HEK293 (cell line): ENCODE measurements around the gene MINDY1.

Source experiments
- ZNF621 ChIP-seq: fragments of 450-650 bp; formaldehyde crosslinking; IDR thresholded peaks from 2 replicates; pipeline ENCODE4 v1.5.1; 2017; ENCODE audit warnings: missing biosample characterization, missing genetic modification characterization
- TF ChIP-seq, protein P1 (sequence below): fragments of 450-650 bp; formaldehyde crosslinking; IDR thresholded peaks from 2 replicates; pipeline ENCODE4 v1.5.1; 2017; ENCODE audit warnings: missing biosample characterization, missing genetic modification characterization

DNA sequence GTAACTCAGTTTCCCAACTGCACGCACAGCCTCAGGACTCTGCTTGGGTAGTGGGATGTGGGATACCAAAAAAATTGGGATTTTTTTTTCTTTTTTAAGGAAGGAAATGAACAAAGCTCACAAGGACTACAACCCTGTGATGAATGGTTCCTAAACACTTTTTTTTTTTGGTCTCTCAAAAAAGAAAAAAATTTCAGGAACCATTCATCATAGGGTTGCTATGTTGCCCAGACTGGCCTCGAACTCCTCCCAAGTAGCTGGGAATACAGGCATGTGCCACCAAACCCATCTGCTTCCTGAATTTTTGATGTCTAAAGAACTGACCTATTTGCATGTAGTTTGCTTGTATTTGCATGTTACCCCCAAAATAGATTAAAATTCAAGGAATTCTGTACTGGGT is 6.8 kb downstream of the MINDY1 start:
- TF ChIP-seq ZNF621 (tag by site-specific recombination), result no peak
- TF ChIP-seq, protein P1, sequence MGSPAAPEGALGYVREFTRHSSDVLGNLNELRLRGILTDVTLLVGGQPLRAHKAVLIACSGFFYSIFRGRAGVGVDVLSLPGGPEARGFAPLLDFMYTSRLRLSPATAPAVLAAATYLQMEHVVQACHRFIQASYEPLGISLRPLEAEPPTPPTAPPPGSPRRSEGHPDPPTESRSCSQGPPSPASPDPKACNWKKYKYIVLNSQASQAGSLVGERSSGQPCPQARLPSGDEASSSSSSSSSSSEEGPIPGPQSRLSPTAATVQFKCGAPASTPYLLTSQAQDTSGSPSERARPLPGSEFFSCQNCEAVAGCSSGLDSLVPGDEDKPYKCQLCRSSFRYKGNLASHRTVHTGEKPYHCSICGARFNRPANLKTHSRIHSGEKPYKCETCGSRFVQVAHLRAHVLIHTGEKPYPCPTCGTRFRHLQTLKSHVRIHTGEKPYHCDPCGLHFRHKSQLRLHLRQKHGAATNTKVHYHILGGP, result no peak
